ENCODE measurements around the gene LOC128125822.

LOC128125822 gene

GRCh38 chr6:63527658-63528514 lies 44.4 kb upstream of the LOC128125822 start:
- TF ChIP-seq YY1 (IDR thresholded peaks at IDR 0.05; ENCODE audit: low read depth) (0 out of 2 replicates have a peak, but pooled peaks have one; percentile 17), RAD21 (IDR thresholded peaks at IDR 0.05; ENCODE audit: low read depth) (peak; percentile 7; the same call in 1 of the 2 replicates), FOXM1 (IDR thresholded peaks at IDR 0.05; ENCODE audit: borderline replicate concordance, low read depth) (no peak), CEBPB (IDR thresholded peaks at IDR 0.05) (no peak), EP300 (IDR thresholded peaks at IDR 0.05; ENCODE audit: borderline replicate concordance) (peak; percentile 80; the same call in 1 of the 2 replicates), TCF12 (IDR thresholded peaks at IDR 0.05; ENCODE audit: low read depth) (peak; percentile 68), ZBTB7A (IDR thresholded peaks at IDR 0.05; ENCODE audit: low read depth) (no peak), NFIC (IDR thresholded peaks at IDR 0.05) (peak; percentile 84), TAF1 (IDR thresholded peaks at IDR 0.05; ENCODE audit: low read depth) (no peak), TEAD4 (IDR thresholded peaks at IDR 0.05) (peak; percentile 28; the same call in 1 of the 2 replicates), CREB1 (IDR thresholded peaks at IDR 0.05; ENCODE audit: low read depth) (no peak), EGR1 (IDR thresholded peaks at IDR 0.05) (no peak)
- TF ChIP-seq, protein P1, sequence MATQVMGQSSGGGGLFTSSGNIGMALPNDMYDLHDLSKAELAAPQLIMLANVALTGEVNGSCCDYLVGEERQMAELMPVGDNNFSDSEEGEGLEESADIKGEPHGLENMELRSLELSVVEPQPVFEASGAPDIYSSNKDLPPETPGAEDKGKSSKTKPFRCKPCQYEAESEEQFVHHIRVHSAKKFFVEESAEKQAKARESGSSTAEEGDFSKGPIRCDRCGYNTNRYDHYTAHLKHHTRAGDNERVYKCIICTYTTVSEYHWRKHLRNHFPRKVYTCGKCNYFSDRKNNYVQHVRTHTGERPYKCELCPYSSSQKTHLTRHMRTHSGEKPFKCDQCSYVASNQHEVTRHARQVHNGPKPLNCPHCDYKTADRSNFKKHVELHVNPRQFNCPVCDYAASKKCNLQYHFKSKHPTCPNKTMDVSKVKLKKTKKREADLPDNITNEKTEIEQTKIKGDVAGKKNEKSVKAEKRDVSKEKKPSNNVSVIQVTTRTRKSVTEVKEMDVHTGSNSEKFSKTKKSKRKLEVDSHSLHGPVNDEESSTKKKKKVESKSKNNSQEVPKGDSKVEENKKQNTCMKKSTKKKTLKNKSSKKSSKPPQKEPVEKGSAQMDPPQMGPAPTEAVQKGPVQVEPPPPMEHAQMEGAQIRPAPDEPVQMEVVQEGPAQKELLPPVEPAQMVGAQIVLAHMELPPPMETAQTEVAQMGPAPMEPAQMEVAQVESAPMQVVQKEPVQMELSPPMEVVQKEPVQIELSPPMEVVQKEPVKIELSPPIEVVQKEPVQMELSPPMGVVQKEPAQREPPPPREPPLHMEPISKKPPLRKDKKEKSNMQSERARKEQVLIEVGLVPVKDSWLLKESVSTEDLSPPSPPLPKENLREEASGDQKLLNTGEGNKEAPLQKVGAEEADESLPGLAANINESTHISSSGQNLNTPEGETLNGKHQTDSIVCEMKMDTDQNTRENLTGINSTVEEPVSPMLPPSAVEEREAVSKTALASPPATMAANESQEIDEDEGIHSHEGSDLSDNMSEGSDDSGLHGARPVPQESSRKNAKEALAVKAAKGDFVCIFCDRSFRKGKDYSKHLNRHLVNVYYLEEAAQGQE (IDR thresholded peaks at IDR 0.05; ENCODE audit: low read depth): no peak
- TF ChIP-seq, protein P2, sequence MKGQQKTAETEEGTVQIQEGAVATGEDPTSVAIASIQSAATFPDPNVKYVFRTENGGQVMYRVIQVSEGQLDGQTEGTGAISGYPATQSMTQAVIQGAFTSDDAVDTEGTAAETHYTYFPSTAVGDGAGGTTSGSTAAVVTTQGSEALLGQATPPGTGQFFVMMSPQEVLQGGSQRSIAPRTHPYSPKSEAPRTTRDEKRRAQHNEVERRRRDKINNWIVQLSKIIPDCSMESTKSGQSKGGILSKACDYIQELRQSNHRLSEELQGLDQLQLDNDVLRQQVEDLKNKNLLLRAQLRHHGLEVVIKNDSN (IDR thresholded peaks at IDR 0.05): no peak
- TF ChIP-seq, protein P3, sequence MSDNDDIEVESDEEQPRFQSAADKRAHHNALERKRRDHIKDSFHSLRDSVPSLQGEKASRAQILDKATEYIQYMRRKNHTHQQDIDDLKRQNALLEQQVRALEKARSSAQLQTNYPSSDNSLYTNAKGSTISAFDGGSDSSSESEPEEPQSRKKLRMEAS (IDR thresholded peaks at IDR 0.05): no peak

DNA sequence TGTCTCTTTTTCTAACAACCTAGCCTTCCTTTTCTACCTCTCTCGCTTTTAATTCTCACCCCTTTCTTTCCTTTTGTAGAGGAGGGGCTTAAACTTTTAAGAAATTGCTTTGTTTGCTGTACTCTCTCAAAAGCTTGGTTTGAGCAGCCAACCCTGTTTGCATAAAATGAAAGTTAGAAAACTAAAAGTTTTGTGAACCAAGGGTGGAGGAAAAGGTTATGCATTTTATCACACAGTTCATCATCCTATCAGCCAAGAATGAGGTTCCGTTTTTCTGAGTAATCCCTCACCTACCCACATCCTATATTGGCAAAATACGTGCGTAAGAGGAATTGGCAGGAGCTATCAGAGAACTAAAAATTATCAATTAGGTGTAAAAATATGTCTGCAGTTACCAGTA lies 42.8 kb upstream of the LOC128125822 start:
- TF ChIP-seq NFIC (IDR thresholded peaks at IDR 0.05) (no peak), TAF1 (IDR thresholded peaks at IDR 0.05; ENCODE audit: low read depth) (no peak), TCF12 (IDR thresholded peaks at IDR 0.05; ENCODE audit: low read depth) (no peak), TEAD4 (IDR thresholded peaks at IDR 0.05) (no peak), YY1 (IDR thresholded peaks at IDR 0.05; ENCODE audit: low read depth) (no peak), EP300 (IDR thresholded peaks at IDR 0.05; ENCODE audit: borderline replicate concordance) (no peak), CEBPB (IDR thresholded peaks at IDR 0.05) (no peak), FOXM1 (IDR thresholded peaks at IDR 0.05; ENCODE audit: borderline replicate concordance, low read depth) (no peak), RAD21 (IDR thresholded peaks at IDR 0.05; ENCODE audit: low read depth) (no peak), ZBTB7A (IDR thresholded peaks at IDR 0.05; ENCODE audit: low read depth) (no peak), EGR1 (IDR thresholded peaks at IDR 0.05) (no peak), CREB1 (IDR thresholded peaks at IDR 0.05; ENCODE audit: low read depth) (no peak)
- TF ChIP-seq, protein P2 (IDR thresholded peaks at IDR 0.05): no peak
- TF ChIP-seq, protein P1 (IDR thresholded peaks at IDR 0.05; ENCODE audit: low read depth): no peak
- TF ChIP-seq, protein P3 (IDR thresholded peaks at IDR 0.05): no peak

GRCh38 chr6:63530182-63530581 lies 42.1 kb upstream of the LOC128125822 start:
- TF ChIP-seq CEBPB (IDR thresholded peaks at IDR 0.05): no peak

- TF ChIP-seq NFIC (IDR thresholded peaks at IDR 0.05) (no peak), YY1 (IDR thresholded peaks at IDR 0.05; ENCODE audit: low read depth) (no peak), TAF1 (IDR thresholded peaks at IDR 0.05; ENCODE audit: low read depth) (no peak), FOXM1 (IDR thresholded peaks at IDR 0.05; ENCODE audit: borderline replicate concordance, low read depth) (no peak), TCF12 (IDR thresholded peaks at IDR 0.05; ENCODE audit: low read depth) (no peak), CEBPB (IDR thresholded peaks at IDR 0.05) (no peak), EGR1 (IDR thresholded peaks at IDR 0.05) (no peak), EP300 (IDR thresholded peaks at IDR 0.05; ENCODE audit: borderline replicate concordance) (no peak), TEAD4 (IDR thresholded peaks at IDR 0.05) (no peak), ZBTB7A (IDR thresholded peaks at IDR 0.05; ENCODE audit: low read depth) (no peak), RAD21 (IDR thresholded peaks at IDR 0.05; ENCODE audit: low read depth) (no peak), CREB1 (IDR thresholded peaks at IDR 0.05; ENCODE audit: low read depth) (no peak)
- TF ChIP-seq, protein P1 (IDR thresholded peaks at IDR 0.05; ENCODE audit: low read depth): no peak
- TF ChIP-seq, protein P3 (IDR thresholded peaks at IDR 0.05): no peak
- TF ChIP-seq, protein P2 (IDR thresholded peaks at IDR 0.05): no peak
These were observed 41.3 kb upstream of the LOC128125822 start for GRCh38 chr6:63530991-63531390.

Measured in Ishikawa (cell line).